HCT116 (cell line): ENCODE measurements around the gene MYBPC3. TPM values are rescaled to one million over a fixed set of nuclear protein-coding genes. Genes with fewer than 3 reads are reported as not detected.

Experiments used
- ATAC-seq: fragments of 200-7000 bp; cut with Tn5 transposase; 2 replicates; pipeline ENCODE4 v1.9.1; 2020; ENCODE audit warnings: mild to moderate bottlenecking, moderate library complexity
- BruUV-seq: library from RNA; stranded (reverse); fragments of 400-500 nt; replicated peaks from 2 replicates; lab custom pipeline; 2021; lab: Mats Ljungman, UMichigan
- CTCF ChIA-PET: fragments of 300-600 bp; sonication (Branson Sonifier 250); formaldehyde crosslinking; loops from one replicate; lab custom pipeline; 2021; ENCODE audit warnings: antibody characterized with exemption; lab: Charles Lee
- POLR2A ChIA-PET: fragments of 300-600, 350-600 bp; sonication (Branson Sonifier 250); formaldehyde crosslinking; loops from one replicate; lab custom pipeline; 2021; ENCODE audit warnings: antibody characterized with exemption; lab: Charles Lee
- RAD21 ChIA-PET, 2 experiments: fragments of 300-600 bp; sonication (Branson Sonifier 250); formaldehyde crosslinking; loops; one replicate each; lab custom pipeline; 2023; ENCODE audit warnings: low total read pairs in 2 of 2; ENCODE audit not compliant: uncharacterized antibody in 2 of 2, unreplicated experiment in 2 of 2, low non-redundant PET in 1 of 2; lab: Charles Lee
- DNase-seq: peaks from one replicate; pipeline ENCODE4 v3.0.0-alpha.2; 2010; ENCODE audit warnings: low read depth, low spot score
- H2AFZ ChIP-seq: fragments of 200-600 bp; shearing (Covaris generic), sonication (generic); 2 replicates; pipeline ENCODE4 v1.6.1; 2017; ENCODE audit warnings: low read depth, mixed run types, mixed read lengths, antibody characterized with exemption, low read length; ENCODE audit not compliant: poor library complexity, severe bottlenecking
- H3K27ac ChIP-seq: 2 replicates; pipeline ENCODE4 v1.5.1; 2012; ENCODE audit warnings: low read depth, low read length
- H3K27me3 ChIP-seq: fragments of 200-600 bp; sonication (generic); 2 replicates; pipeline ENCODE4 v1.6.1; 2016; ENCODE audit warnings: mixed run types, low read length, mixed read lengths; ENCODE audit not compliant: insufficient read depth
- H3K36me3 ChIP-seq, 2 experiments: fragments of 200-500 bp in 1 of 2; fragments of 200-600 bp in 1 of 2; sonication (Bioruptor generic) in 1 of 2; sonication (generic) in 1 of 2; 2 replicates each; pipeline versions ENCODE4 v1.5.1 to v1.6.1; 2014 to 2016; ENCODE audit warnings: low read length in 2 of 2, inconsistent platforms in 1 of 2, mixed read lengths in 1 of 2, mixed run types in 1 of 2; ENCODE audit not compliant: insufficient read depth in 2 of 2, control insufficient read depth in 1 of 2
- H3K4me1 ChIP-seq, 2 experiments: fragments of 200-600 bp in 1 of 2; sonication (generic) in 1 of 2; 2 replicates each; pipeline versions ENCODE4 v1.5.1 to v1.6.1; 2012 to 2017; ENCODE audit warnings: low read length in 2 of 2, inconsistent platforms in 1 of 2, mild to moderate bottlenecking in 1 of 2, mixed read lengths in 1 of 2, mixed run types in 1 of 2, moderate library complexity in 1 of 2; ENCODE audit not compliant: insufficient read depth in 2 of 2, control insufficient read depth in 1 of 2
- H3K4me2 ChIP-seq: fragments of 200-600 bp; sonication (generic); 2 replicates; pipeline ENCODE4 v1.6.1; 2017; ENCODE audit warnings: mixed run types, low read length, mixed read lengths
- H3K4me3 ChIP-seq, 2 experiments: fragments of 200-600 bp in 1 of 2; sonication (generic) in 1 of 2; replicated peaks in 1 of 2; 2 replicates each; pipeline ENCODE4 v1.5.1; 2011 to 2016; ENCODE audit warnings: low read length in 2 of 2, control low read depth in 1 of 2, low read depth in 1 of 2, mild to moderate bottlenecking in 1 of 2, mixed read lengths in 1 of 2, mixed run types in 1 of 2
- H3K79me2 ChIP-seq: fragments of 200-600 bp; sonication (generic); 2 replicates; pipeline ENCODE4 v1.6.1; 2017; ENCODE audit warnings: mild to moderate bottlenecking, mixed run types, low read length, moderate library complexity, mixed read lengths; ENCODE audit not compliant: insufficient read depth
- H3K9ac ChIP-seq: fragments of 200-600 bp; sonication (generic); 2 replicates; pipeline ENCODE4 v1.6.1; 2016; ENCODE audit warnings: low read length, mixed read lengths
- H3K9me2 ChIP-seq: fragments of 200-600 bp; sonication (generic), shearing (Covaris generic); 2 replicates; pipeline ENCODE4 v1.6.1; 2017; ENCODE audit warnings: mixed run types, mild to moderate bottlenecking, moderate library complexity; ENCODE audit not compliant: insufficient read depth
- H3K9me3 ChIP-seq, 2 experiments: fragments of 200-500 bp in 1 of 2; fragments of 200-600 bp in 1 of 2; sonication (Bioruptor generic) in 1 of 2; sonication (generic) in 1 of 2; 2 replicates each; pipeline ENCODE4 v1.6.1; 2014 to 2017; ENCODE audit warnings: low read length in 2 of 2, mixed read lengths in 2 of 2, inconsistent platforms in 1 of 2, low read depth in 1 of 2, mild to moderate bottlenecking in 1 of 2, mixed run types in 1 of 2, moderate library complexity in 1 of 2; ENCODE audit not compliant: control insufficient read depth in 1 of 2, insufficient read depth in 1 of 2
- H4K20me1 ChIP-seq: fragments of 200-600 bp; sonication (generic), shearing (Covaris generic); 2 replicates; pipeline ENCODE4 v1.6.1; 2017; ENCODE audit warnings: mixed run types, mild to moderate bottlenecking, moderate library complexity; ENCODE audit not compliant: insufficient read depth
- CTCF ChIP-seq, 3 experiments: fragments of 200-600 bp in 1 of 3; sonication (generic) in 1 of 3; IDR thresholded peaks in 2 of 3; conservative IDR thresholded peaks in 1 of 3; 2 replicates each; pipeline ENCODE4 v1.5.1; 2012 to 2017; ENCODE audit warnings: low read depth in 2 of 3, low read length in 2 of 3, antibody characterized with exemption in 1 of 3, borderline replicate concordance in 1 of 3, control low read depth in 1 of 3, mild to moderate bottlenecking in 1 of 3, mixed read lengths in 1 of 3, mixed run types in 1 of 3, moderate library complexity in 1 of 3; ENCODE audit not compliant: insufficient read depth in 1 of 3
- MAX ChIP-seq: IDR thresholded peaks from 2 replicates; pipeline ENCODE4 v1.6.1; 2012
- POLR2A ChIP-seq: IDR thresholded peaks from 2 replicates; pipeline ENCODE4 v1.7.0; 2011; ENCODE audit warnings: borderline replicate concordance; ENCODE audit not compliant: insufficient read depth, insufficient read length; ENCODE audit errors: extremely low read depth
- POLR2AphosphoS5 ChIP-seq: IDR thresholded peaks from 2 replicates; pipeline ENCODE4 v1.6.1; 2011; ENCODE audit warnings: mild to moderate bottlenecking, low read depth, low read length, moderate library complexity
- YY1 ChIP-seq: IDR thresholded peaks from 2 replicates; pipeline ENCODE4 v1.6.1; 2011; ENCODE audit warnings: low read length, low read depth, moderate library complexity, mild to moderate bottlenecking; ENCODE audit not compliant: insufficient replicate concordance; ENCODE audit errors: extremely low read depth
- intact Hi-C: fragments of 100-400 bp; cut with micrococcal nuclease; formaldehyde crosslinking; loops from 2 replicates; pipeline ENCODE4 v1.10.0; 2022
- microRNA-seq: library from miRNA; unstranded; fragments of <30 nt; microRNA quantifications from one replicate; pipeline ENCODE4, GENCODE V29; 2016; ENCODE audit warnings: borderline number of aligned reads
- total RNA-seq: library from RNA; stranded (reverse); gene quantifications from one replicate; pipeline ENCODE4 v1.2.1, GENCODE V29; 2021; ENCODE audit not compliant: unreplicated experiment

MYBPC3 gene
- total RNA-seq, 1 experiment from 2014 or later: 0.25 TPM

GRCh38 chr11:47284151-47284550, 68.4 kb downstream of the MYBPC3 start:
- Histone ChIP-seq H4K20me1 (no peaks in the 10 kb centered on the region), H3K9me3 (no peaks in the 10 kb centered on the region), H3K4me2 (no peak overlapping the region), H3K27ac (no peak overlapping the region), H3K4me3 (no peak overlapping the region), H2AFZ (no peak overlapping the region), H3K9me2 (no peaks in the 10 kb centered on the region), H3K9ac (no peak overlapping the region), H3K4me1 (no peaks in the 10 kb centered on the region), H3K27me3 (no peaks in the 10 kb centered on the region), H3K79me2 (no peaks in the 10 kb centered on the region), H3K36me3 (peaks cover 43 to 51% of the 10 kb centered on the region in 2 experiments)
- POLR2A ChIA-PET: no interaction called here
- intact Hi-C loops: no loop called here
- ATAC-seq (no peak), DNase-seq (no peak)
- TF ChIP-seq YY1: no peak
- CTCF ChIA-PET: no interaction called here
- RAD21 ChIA-PET: no interaction called here
- TSS peak; percentile 33 for BruUV-seq

- BruUV-seq: no TSS peak
- no peak for ATAC-seq
- H3K4me3 ChIP-seq: no peak overlapping the region
- H3K9me2 ChIP-seq: no peaks in the 10 kb centered on the region
- H2AFZ ChIP-seq: no peak overlapping the region
- H3K4me1 ChIP-seq: no peaks in the 10 kb centered on the region
- TF ChIP-seq CTCF (IDR thresholded peaks at IDR 0.05 in 2 of 3, conservative IDR thresholded peaks at IDR 0.05 in 1 of 3; ENCODE audit: borderline replicate concordance in 1 of 3, insufficient read depth in 1 of 3, low read depth in 2 of 3, low read length in 2 of 3): no peak
- no peak for TF ChIP-seq POLR2A
- no peak for TF ChIP-seq POLR2AphosphoS5
- TF ChIP-seq MAX: no peak
- H3K4me2 ChIP-seq: no peak overlapping the region
- H3K36me3 ChIP-seq: peaks cover 54 to 66% of the 10 kb centered on the region in 2 experiments
- CTCF ChIA-PET: no interaction called here
- H4K20me1 ChIP-seq: no peaks in the 10 kb centered on the region
- no peak for DNase-seq
- no peaks in the 10 kb centered on the region for H3K27me3 ChIP-seq
- no peak overlapping the region for H3K9ac ChIP-seq
- RAD21 ChIA-PET: no interaction called here
- intact Hi-C loops: no loop called here
- POLR2A ChIA-PET: no interaction called here
- no peak overlapping the region for H3K27ac ChIP-seq
- no peaks in the 10 kb centered on the region for H3K79me2 ChIP-seq
- no peaks in the 10 kb centered on the region for H3K9me3 ChIP-seq
These were observed 70.0 kb downstream of the MYBPC3 start for GRCh38 chr11:47282462-47282861.

Small RNAs within 50 kb of the gene (microRNA-seq; reads per million reads assigned to microRNA genes)
- not detected for gene MIR4487

Other genes with a start within 250 kb of the MYBPC3 start
- 73.5 TPM for gene ARFGAP2, start 175.8 kb downstream of the MYBPC3 start, total RNA-seq
- gene PACSIN3, start 166.3 kb downstream of the MYBPC3 start, total RNA-seq: 63.1 TPM
- 64.0 TPM for gene DDB2, start 137.7 kb downstream of the MYBPC3 start, total RNA-seq
- 21.5 TPM for gene ACP2, start 103.9 kb downstream of the MYBPC3 start, total RNA-seq
- gene NR1H3, start 94.7 kb downstream of the MYBPC3 start, total RNA-seq: 23.5 TPM
- gene MADD, start 82.6 kb downstream of the MYBPC3 start, total RNA-seq: 37.1 TPM
- gene SPI1, start 25.8 kb upstream of the MYBPC3 start, total RNA-seq: 0.32 TPM
- 23.9 TPM for gene SLC39A13, start 55.9 kb upstream of the MYBPC3 start, total RNA-seq
- gene PSMC3, start 73.7 kb upstream of the MYBPC3 start, total RNA-seq: 155 TPM
- 0.57 TPM for gene RAPSN, start 96.4 kb upstream of the MYBPC3 start, total RNA-seq
- gene CELF1, start 200.4 kb upstream of the MYBPC3 start, total RNA-seq: 133 TPM
- gene PTPMT1, start 212.9 kb upstream of the MYBPC3 start, total RNA-seq: 71.6 TPM
- 13.2 TPM for gene KBTBD4, start 226.3 kb upstream of the MYBPC3 start, total RNA-seq
- gene NDUFS3, start 226.4 kb upstream of the MYBPC3 start, total RNA-seq: 134 TPM
- not detected for gene FAM180B, start 234.0 kb upstream of the MYBPC3 start, total RNA-seq
- 0.34 TPM for gene C1QTNF4, start 241.7 kb upstream of the MYBPC3 start, total RNA-seq